Measurements from ENCODE around the gene NCOR2. TPM values are rescaled to one million over a fixed set of nuclear protein-coding genes. Genes with fewer than 3 reads are reported as not detected.

The NCOR2 gene
- total and polyA plus RNA-seq, 2 of the 8 experiments (the other 6 are each of a cell fraction or from before 2014, with no cell fraction given) = 14.8 to 275 TPM

DNA sequence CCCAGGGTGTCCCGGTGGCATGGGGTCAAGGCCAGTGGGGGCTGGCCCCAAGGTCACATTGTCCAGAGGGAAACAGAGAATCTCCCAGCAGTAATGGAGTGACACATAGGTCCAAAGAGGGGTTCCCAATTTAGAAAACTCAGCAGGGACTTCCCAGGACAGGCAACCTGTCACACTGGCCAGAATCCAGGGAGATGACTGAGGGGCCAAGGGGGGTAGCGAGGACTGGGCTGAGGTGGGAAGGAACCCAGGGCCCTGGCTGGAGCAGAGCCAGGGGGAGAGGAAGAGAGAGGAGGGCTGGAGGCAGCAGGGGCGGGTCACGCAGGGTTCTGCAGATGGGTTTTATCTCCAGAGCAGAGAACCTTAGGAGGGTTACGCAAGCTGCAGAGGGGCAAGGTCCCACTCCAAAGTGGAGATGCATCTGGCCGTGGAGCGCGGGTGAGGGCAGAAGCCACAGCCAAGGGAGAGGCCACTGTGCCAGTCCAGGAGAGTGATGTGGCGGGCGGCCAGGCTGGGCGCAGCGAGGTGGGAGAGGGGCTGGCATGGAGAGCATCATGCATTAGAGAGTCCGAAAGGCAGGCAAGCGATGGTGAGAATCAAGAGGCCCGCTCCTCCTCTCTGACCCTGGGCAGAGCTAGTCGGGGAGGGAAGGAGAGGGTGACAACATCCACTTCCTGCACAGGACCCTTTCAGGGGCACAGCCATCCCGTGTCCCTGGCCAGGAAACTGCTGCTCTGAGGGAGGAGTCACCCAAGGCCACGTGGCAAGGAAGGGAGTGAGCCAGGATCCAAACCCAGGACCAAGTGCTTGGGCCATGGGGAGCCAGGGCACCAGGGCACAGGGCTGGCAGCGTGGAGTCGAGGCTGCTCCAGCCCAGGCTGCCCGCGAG, 29.0 kb downstream of the NCOR2 start:
- H3K23ac ChIP-seq (ENCODE audit: insufficient read length) = no peak overlapping the region
- H2BK20ac ChIP-seq (ENCODE audit: low read length) = no peak overlapping the region
- no peaks in the 10 kb centered on the region for H3K23me2 ChIP-seq (ENCODE audit: low read depth, low read length)
- H3K9ac ChIP-seq (replicated peaks in 1 of 4; ENCODE audit: extremely low read depth in 1 of 4, low read depth in 3 of 4, low read length in 3 of 4) = no peak overlapping the region
- no peak for FAIRE-seq
- no peak overlapping the region for H2BK120ac ChIP-seq (replicated peaks; ENCODE audit: low read depth, low read length)
- no peak overlapping the region for H3K27ac ChIP-seq (ENCODE audit: low read depth, low read length)
- WGBS, 2 experiments (ENCODE audit: extremely low coverage in 1 of 2, insufficient coverage in 1 of 2, insufficient read length in 1 of 2, insufficient replicate concordance in 2 of 2, low coverage in 1 of 2, low lambda C conversion rate in 2 of 2, missing lambda C conversion rate in 1 of 2) = 86% methylated on average over 19 of the region's 22 CpGs; no CpG with 5 or more reads in 1 of the 2 experiments
- H3K4me2 ChIP-seq (ENCODE audit: insufficient read depth in 1 of 2, low read depth in 2 of 2, low read length in 2 of 2) = no peak overlapping the region
- H2AFZ ChIP-seq (ENCODE audit: low read length) = no peak overlapping the region
- H4K8ac ChIP-seq (ENCODE audit: extremely low read depth, insufficient read depth, low read length) = 0 out of 2 replicates have a peak overlapping the region, but pooled peaks have one; percentile 60
- H3K9me3 ChIP-seq (ENCODE audit: insufficient read depth in 2 of 2, low read depth in 1 of 2, low read length in 1 of 2) = no peaks in the 10 kb centered on the region
- no peak overlapping the region for H3K14ac ChIP-seq (ENCODE audit: insufficient read length)
- H3K4me1 ChIP-seq (replicated peaks in 1 of 4; ENCODE audit: control insufficient read depth in 3 of 4, insufficient read depth in 4 of 4, low read length in 3 of 4) = peaks cover 0 to 30% (median 13%) of the 10 kb centered on the region in 4 experiments; a peak in 6 of 7 replicates
- ChIA-PET POLR2A (ENCODE audit: partially characterized antibody) (interaction anchor here (1.0 to 1.3 kb wide), 5 partner anchors 9 to 31 kb away, joined by 3 to 4 read pairs (median 4); no protein-coding TSS in a partner anchor), CTCF (ENCODE audit: partially characterized antibody) (interaction anchor here (0.8 to 3.3 kb wide), 11 partner anchors 12 to 227 kb away, joined by 3 to 17 read pairs (median 4); no protein-coding TSS in a partner anchor)
- H3K18ac ChIP-seq (ENCODE audit: extremely low read depth, low read length) = peak overlapping the region; percentile 71; the same call in 1 of the 2 replicates
- 0 out of 2 replicates have a peak overlapping the region, but pooled peaks have one; percentile 2 for H2BK12ac ChIP-seq (ENCODE audit: low read depth, low read length)
- TF ChIP-seq CHD2 (IDR thresholded peaks at IDR 0.05; ENCODE audit: low read length) = no peak
- TF ChIP-seq, protein P1, sequence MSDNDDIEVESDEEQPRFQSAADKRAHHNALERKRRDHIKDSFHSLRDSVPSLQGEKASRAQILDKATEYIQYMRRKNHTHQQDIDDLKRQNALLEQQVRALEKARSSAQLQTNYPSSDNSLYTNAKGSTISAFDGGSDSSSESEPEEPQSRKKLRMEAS (IDR thresholded peaks at IDR 0.05) = 0 out of 2 replicates have a peak, but pooled peaks have one; percentile 8
- TF ChIP-seq KDM1A (IDR thresholded peaks at IDR 0.05; ENCODE audit: borderline replicate concordance, low read length) = no peak
- TF ChIP-seq CBX5 (IDR thresholded peaks at IDR 0.05; ENCODE audit: low read depth, low read length) = no peak
- no peak for TF ChIP-seq RFX5 (IDR thresholded peaks at IDR 0.05; ENCODE audit: borderline replicate concordance, low read depth, low read length)
- no peak for TF ChIP-seq SUZ12 (IDR thresholded peaks at IDR 0.05; ENCODE audit: low read length)
- no peak for TF ChIP-seq RAD21 (IDR thresholded peaks at IDR 0.05 in 1 of 2, conservative IDR thresholded peaks at IDR 0.05 in 1 of 2; ENCODE audit: low read depth in 2 of 2, low read length in 2 of 2)
- H3K79me1 ChIP-seq (ENCODE audit: low read depth, low read length) = peaks cover 14% of the 10 kb centered on the region
- H3K79me2 ChIP-seq (ENCODE audit: control insufficient read depth in 1 of 2, insufficient read depth in 2 of 2, low read length in 2 of 2) = peaks cover 45 to 87% of the 10 kb centered on the region in 2 experiments
- peak overlapping the region; percentile 61 for H3K4ac ChIP-seq (replicated peaks; ENCODE audit: insufficient read length, low read depth, low read length)
- no peak overlapping the region for H2BK15ac ChIP-seq (ENCODE audit: low read length)
- no peaks in the 10 kb centered on the region for H3K27me3 ChIP-seq (replicated peaks in 1 of 4; ENCODE audit: control insufficient read depth in 3 of 4, extremely low read depth in 1 of 4, insufficient read depth in 3 of 4, low read length in 3 of 4)
- H4K5ac ChIP-seq (ENCODE audit: insufficient read length, low read depth, low read length) = no peak overlapping the region
- H3K56ac ChIP-seq (replicated peaks; ENCODE audit: insufficient read length, low read depth, low read length) = no peak overlapping the region
- H2BK5ac ChIP-seq (ENCODE audit: low read depth, low read length) = peak overlapping the region; percentile 14; the same call in 1 of the 2 replicates
- no peak for DNase-seq (ENCODE audit: low read depth in 1 of 2, low spot score in 2 of 2)
- H2AK5ac ChIP-seq (ENCODE audit: low read depth, low read length) = no peak overlapping the region
- H3K4me3 ChIP-seq (ENCODE audit: extremely low read depth in 1 of 4, insufficient read depth in 2 of 4, low read depth in 3 of 4, low read length in 4 of 4) = no peak overlapping the region
- peaks cover 39 to 50% of the 10 kb centered on the region in 2 experiments for H4K20me1 ChIP-seq (replicated peaks in 1 of 2; ENCODE audit: control insufficient read depth in 1 of 2, insufficient read depth in 2 of 2, low read length in 2 of 2)
- H4K91ac ChIP-seq (replicated peaks; ENCODE audit: insufficient read length, low read length) = no peak overlapping the region
- H3K36me3 ChIP-seq (ENCODE audit: control insufficient read depth in 2 of 4, insufficient read depth in 4 of 4, low read length in 3 of 4) = no peaks in the 10 kb centered on the region; a peak in 2 of 8 replicates

All from H1 (cell line).